PC-9 (cell line): ENCODE results near the gene OLFML2A. TPM values are rescaled to one million over a fixed set of nuclear protein-coding genes. Genes with fewer than 3 reads are reported as not detected.

Experiments used
- BruUV-seq: library from RNA; stranded (reverse); fragments of 400-500 nt; replicated peaks from 2 replicates; lab custom pipeline; 2021; lab: Mats Ljungman, UMichigan
- CTCF ChIA-PET: fragments of 300-600 bp; sonication (Branson Sonifier 250); formaldehyde crosslinking; loops from one replicate; lab custom pipeline; 2022; ENCODE audit warnings: antibody characterized with exemption; lab: Charles Lee
- POLR2A ChIA-PET: fragments of 300-600 bp; sonication (Branson Sonifier 250); formaldehyde crosslinking; loops from one replicate; lab custom pipeline; 2022; ENCODE audit warnings: antibody characterized with exemption; ENCODE audit not compliant: unreplicated experiment; lab: Charles Lee
- DNase-seq, 2 experiments: peaks; one replicate each; pipeline versions ENCODE4 v3.0.0 to v3.0.0-alpha.2; 2015 to 2022; ENCODE audit warnings: mixed read lengths in 1 of 2
- H2AFZ ChIP-seq: fragments of 200-600 bp; sonication (generic); 2 replicates; pipeline ENCODE4 v1.8.1; 2017; ENCODE audit warnings: antibody characterized with exemption
- H3F3A ChIP-seq: fragments of 200-600 bp; sonication (generic); 2 replicates; pipeline ENCODE4 v1.8.1; 2017; ENCODE audit warnings: antibody characterized with exemption, mild to moderate bottlenecking, low read depth; ENCODE audit not compliant: insufficient read depth
- H3K27ac ChIP-seq: fragments of 200-600 bp; sonication (generic); 2 replicates; pipeline ENCODE4 v1.6.1; 2016; ENCODE audit warnings: mixed run types
- H3K27me3 ChIP-seq: fragments of 200-600 bp; sonication (generic); 2 replicates; pipeline ENCODE4 v1.6.1; 2016; ENCODE audit warnings: low read depth, mixed run types; ENCODE audit not compliant: insufficient read depth
- H3K36me3 ChIP-seq: fragments of 200-600 bp; sonication (generic); 2 replicates; pipeline ENCODE4 v1.6.1; 2016; ENCODE audit warnings: low read depth, mixed run types
- H3K4me1 ChIP-seq: fragments of 200-600 bp; sonication (generic); replicated peaks from 2 replicates; pipeline ENCODE4 v1.6.1; 2016; ENCODE audit warnings: mixed run types; ENCODE audit not compliant: insufficient read depth
- H3K4me2 ChIP-seq: fragments of 200-600 bp; sonication (generic); 2 replicates; pipeline ENCODE4 v1.6.1; 2017; ENCODE audit warnings: mixed run types
- H3K4me3 ChIP-seq: fragments of 200-600 bp; sonication (generic); 2 replicates; pipeline ENCODE4 v1.6.1; 2016; ENCODE audit warnings: mixed run types
- H3K79me2 ChIP-seq: fragments of 200-600 bp; sonication (generic); 2 replicates; pipeline ENCODE4 v1.6.1; 2017; ENCODE audit warnings: low read depth, mixed run types
- H3K9me2 ChIP-seq: fragments of 200-600 bp; sonication (generic); 2 replicates; pipeline ENCODE4 v1.8.1; 2017; ENCODE audit warnings: mild to moderate bottlenecking; ENCODE audit not compliant: insufficient read depth
- H3K9me3 ChIP-seq: fragments of 200-600 bp; sonication (generic); 2 replicates; pipeline ENCODE4 v1.8.1; 2016; ENCODE audit warnings: low read depth; ENCODE audit not compliant: insufficient read depth
- H4K20me1 ChIP-seq: fragments of 200-600 bp; sonication (generic); 2 replicates; pipeline ENCODE4 v1.8.1; 2017; ENCODE audit not compliant: insufficient read depth
- EZH2 ChIP-seq: fragments of 200-600 bp; sonication (generic); IDR thresholded peaks from 2 replicates; pipeline ENCODE4 v1.8.0; 2017; ENCODE audit warnings: antibody characterized with exemption, low read depth
- intact Hi-C: fragments of 100-400 bp; cut with micrococcal nuclease; formaldehyde crosslinking; loops from one replicate; pipeline ENCODE4 v1.10.0; 2022; ENCODE audit not compliant: unreplicated experiment
- total RNA-seq: library from RNA; stranded (reverse); gene quantifications from 2 replicates; pipeline ENCODE4 v1.2.3, GENCODE V29; 2021
- TF ChIP-seq, protein P1 (sequence below): fragments of 200-600 bp; sonication (generic); conservative IDR thresholded peaks from 2 replicates; pipeline ENCODE4 v1.6.1; 2017; ENCODE audit warnings: mixed run types, antibody characterized with exemption, mild to moderate bottlenecking, moderate library complexity

OLFML2A gene
- total RNA-seq, 1 experiment from 2014 or later, result 5.7 TPM

DNA sequence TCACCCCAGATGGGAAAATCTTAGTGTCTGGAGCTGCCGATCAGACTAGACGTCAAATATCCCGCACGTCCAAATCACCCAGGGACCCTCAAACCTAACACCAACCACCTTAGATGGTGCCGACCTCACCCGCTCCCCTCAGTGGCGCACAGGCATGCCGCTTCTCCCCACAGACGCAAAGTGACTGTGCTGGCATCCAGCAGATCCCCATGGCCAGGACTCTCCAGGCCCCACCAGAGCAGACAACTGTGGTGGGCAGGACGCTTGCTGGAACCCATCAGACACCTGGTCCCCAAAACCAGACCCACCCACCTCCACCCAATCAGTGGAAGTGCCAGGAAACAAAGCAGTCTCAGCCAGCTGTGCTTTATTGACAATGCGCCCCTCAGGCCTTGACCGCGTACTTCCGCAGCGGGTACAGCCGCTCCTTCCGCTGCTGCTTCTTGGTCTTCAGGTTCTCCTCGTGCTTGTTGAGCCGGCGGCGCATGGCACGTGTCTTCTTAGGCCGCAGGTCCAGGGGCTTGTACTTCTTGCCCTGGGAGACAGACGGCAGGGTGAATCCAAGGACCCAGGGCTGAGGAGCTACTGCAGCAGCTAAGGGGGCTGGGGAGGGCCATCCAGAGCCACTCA, 80.7 kb downstream of the OLFML2A start:
- Histone ChIP-seq H3K27ac (no peak overlapping the region), H3K36me3 (peaks cover 35% of the 10 kb centered on the region), H3F3A (peaks cover 85% of the 10 kb centered on the region), H3K4me2 (no peak overlapping the region), H3K9me2 (no peaks in the 10 kb centered on the region), H3K27me3 (no peaks in the 10 kb centered on the region), H3K79me2 (peaks cover 34% of the 10 kb centered on the region), H3K4me3 (no peak overlapping the region), H4K20me1 (peaks cover 53% of the 10 kb centered on the region), H3K9me3 (no peaks in the 10 kb centered on the region), H3K4me1 (peaks cover 31% of the 10 kb centered on the region), H2AFZ (no peak overlapping the region)
- intact Hi-C loops, result no loop called here
- no peak for TF ChIP-seq EZH2
- TF ChIP-seq, protein P1, sequence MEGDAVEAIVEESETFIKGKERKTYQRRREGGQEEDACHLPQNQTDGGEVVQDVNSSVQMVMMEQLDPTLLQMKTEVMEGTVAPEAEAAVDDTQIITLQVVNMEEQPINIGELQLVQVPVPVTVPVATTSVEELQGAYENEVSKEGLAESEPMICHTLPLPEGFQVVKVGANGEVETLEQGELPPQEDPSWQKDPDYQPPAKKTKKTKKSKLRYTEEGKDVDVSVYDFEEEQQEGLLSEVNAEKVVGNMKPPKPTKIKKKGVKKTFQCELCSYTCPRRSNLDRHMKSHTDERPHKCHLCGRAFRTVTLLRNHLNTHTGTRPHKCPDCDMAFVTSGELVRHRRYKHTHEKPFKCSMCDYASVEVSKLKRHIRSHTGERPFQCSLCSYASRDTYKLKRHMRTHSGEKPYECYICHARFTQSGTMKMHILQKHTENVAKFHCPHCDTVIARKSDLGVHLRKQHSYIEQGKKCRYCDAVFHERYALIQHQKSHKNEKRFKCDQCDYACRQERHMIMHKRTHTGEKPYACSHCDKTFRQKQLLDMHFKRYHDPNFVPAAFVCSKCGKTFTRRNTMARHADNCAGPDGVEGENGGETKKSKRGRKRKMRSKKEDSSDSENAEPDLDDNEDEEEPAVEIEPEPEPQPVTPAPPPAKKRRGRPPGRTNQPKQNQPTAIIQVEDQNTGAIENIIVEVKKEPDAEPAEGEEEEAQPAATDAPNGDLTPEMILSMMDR, result no peak
- ChIA-PET CTCF (no interaction called here), POLR2A (no interaction called here)
- no TSS peak for BruUV-seq
- DNase-seq, result no peak

DNA sequence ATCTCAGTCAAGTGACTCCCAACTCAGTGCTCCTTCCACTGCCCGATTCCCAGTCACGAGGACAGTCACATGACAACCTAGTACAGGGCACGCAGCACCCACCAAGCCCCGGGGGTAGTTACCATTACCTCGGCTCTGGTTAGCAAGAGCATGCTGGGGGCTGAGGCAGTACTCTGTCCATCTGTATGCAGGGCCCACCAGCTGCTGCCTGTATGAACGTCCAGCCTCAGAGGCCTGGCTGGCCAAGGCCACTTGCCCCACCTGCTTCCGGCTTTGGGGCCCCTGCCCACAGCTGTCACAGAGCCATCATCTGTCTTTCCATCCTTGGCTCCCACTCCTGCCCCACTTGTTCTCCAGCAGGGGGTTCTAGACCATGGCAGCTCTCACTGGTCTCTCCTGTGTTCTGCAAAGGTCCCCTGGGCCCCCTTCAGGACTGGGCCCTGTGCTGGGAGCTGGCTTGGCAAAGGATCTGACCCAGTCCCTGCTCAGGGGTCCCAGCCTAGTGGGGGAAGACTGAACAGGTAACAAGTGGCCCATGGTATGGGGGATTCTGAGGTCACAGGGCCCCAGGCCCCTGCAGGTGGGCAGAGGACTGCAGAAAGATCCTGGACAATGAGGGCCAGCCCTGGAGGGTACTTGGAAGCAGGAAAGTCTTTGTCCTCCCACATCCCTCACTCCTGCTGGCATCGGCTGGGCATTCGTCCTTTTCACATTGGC, 81.6 kb downstream of the OLFML2A start:
- H3K4me1 ChIP-seq, result peaks cover 39% of the 10 kb centered on the region
- BruUV-seq, result no TSS peak
- no peak for DNase-seq
- peaks cover 90% of the 10 kb centered on the region for H3F3A ChIP-seq
- ChIA-PET CTCF (no interaction called here), POLR2A (no interaction called here)
- no peaks in the 10 kb centered on the region for H3K9me3 ChIP-seq
- no peaks in the 10 kb centered on the region for H3K9me2 ChIP-seq
- no peaks in the 10 kb centered on the region for H3K27me3 ChIP-seq
- H3K27ac ChIP-seq, result peak overlapping the region; percentile 22; the same call in 1 of the 2 replicates
- peaks cover 34% of the 10 kb centered on the region for H3K79me2 ChIP-seq
- peaks cover 35% of the 10 kb centered on the region for H3K36me3 ChIP-seq
- no peak for TF ChIP-seq EZH2
- TF ChIP-seq, protein P1, result no peak
- H2AFZ ChIP-seq, result no peak overlapping the region
- peaks cover 53% of the 10 kb centered on the region for H4K20me1 ChIP-seq
- H3K4me2 ChIP-seq, result peak overlapping the region; percentile 97
- intact Hi-C loops, result no loop called here
- no peak overlapping the region for H3K4me3 ChIP-seq

DNA sequence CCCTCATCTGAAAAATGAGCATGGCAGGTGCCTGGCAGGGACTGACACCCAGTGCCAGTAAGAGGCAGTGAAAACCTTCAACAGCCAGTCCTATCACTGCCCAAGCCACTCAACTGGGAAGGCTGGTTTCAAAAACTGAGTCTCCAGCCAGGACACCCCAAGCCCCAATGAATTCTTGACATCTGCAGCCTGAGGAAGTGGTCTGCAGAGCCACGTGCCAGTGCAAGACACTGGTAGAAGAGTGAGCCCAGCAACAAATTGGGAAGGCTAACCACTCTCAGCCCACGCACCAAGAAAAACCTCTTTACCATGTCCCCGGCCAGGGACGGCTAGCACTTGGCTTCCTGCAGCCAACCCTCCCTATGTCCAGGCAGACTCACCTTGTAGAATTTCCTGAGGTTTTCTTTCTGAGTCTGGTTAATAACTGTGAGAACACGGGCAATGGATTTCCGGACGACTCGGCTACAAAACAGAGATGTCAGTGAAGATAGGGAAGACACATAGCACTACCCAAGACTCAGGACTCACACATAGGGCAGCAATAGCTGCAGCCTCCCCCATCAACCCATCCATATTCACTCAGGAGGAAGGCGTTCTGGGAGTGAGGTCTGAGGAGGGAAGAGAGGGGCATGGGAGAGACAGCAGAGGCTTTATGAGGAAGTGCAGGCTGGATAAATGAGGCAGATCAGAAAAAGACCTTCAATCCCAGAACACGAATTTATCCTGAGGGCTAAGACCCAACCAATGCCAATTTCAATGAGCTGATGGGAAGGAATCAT, 83.1 kb downstream of the OLFML2A start:
- DNase-seq, result no peak
- Histone ChIP-seq H2AFZ (no peak overlapping the region), H3K79me2 (peaks cover 34% of the 10 kb centered on the region), H3K27ac (peak overlapping the region; percentile 10; the same call in 1 of the 2 replicates), H3K9me2 (no peaks in the 10 kb centered on the region), H3K9me3 (no peaks in the 10 kb centered on the region), H3K36me3 (peaks cover 35% of the 10 kb centered on the region), H3F3A (peaks cover 81% of the 10 kb centered on the region), H3K4me2 (peak overlapping the region; percentile 97), H3K4me3 (peak overlapping the region; percentile 97), H3K27me3 (no peaks in the 10 kb centered on the region), H4K20me1 (peaks cover 53% of the 10 kb centered on the region), H3K4me1 (peaks cover 44% of the 10 kb centered on the region)
- POLR2A ChIA-PET, result interaction anchor here (0.5 kb wide), 1 partner anchor 206 kb away, joined by 13 read pairs; no protein-coding TSS in a partner anchor
- CTCF ChIA-PET, result interaction anchor here (0.7 kb wide), 2 partner anchors 81 to 266 kb away, joined by 4 to 13 read pairs; no protein-coding TSS in a partner anchor
- no peak for TF ChIP-seq EZH2
- TF ChIP-seq, protein P1, result no peak
- intact Hi-C loops, result loop anchor here (5.0 kb wide), 1 partner anchor 203 kb away; no protein-coding TSS in a partner anchor
- no TSS peak for BruUV-seq
